Embryonic facial prominence (tissue), 1 donor: ENCODE measurements around the gene EDDM3A.
"Not testable (repeated sequence)": the region's sequence is repeated elsewhere in the genome, so short reads cannot be mapped to it uniquely, and the experiment has no call there.

Source experiments
- DNase-seq: peaks from one replicate; pipeline ENCODE4 v3.0.0-alpha.2; 2016; ENCODE audit errors: extremely low spot score

The EDDM3A gene, protein sequence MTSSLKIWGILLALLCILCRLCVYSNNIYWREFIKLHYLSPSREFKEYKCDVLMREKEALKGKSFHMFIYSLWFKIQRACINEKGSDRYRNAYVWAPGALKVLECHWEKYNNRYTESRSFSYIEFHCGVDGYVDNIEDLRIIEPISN

DNA sequence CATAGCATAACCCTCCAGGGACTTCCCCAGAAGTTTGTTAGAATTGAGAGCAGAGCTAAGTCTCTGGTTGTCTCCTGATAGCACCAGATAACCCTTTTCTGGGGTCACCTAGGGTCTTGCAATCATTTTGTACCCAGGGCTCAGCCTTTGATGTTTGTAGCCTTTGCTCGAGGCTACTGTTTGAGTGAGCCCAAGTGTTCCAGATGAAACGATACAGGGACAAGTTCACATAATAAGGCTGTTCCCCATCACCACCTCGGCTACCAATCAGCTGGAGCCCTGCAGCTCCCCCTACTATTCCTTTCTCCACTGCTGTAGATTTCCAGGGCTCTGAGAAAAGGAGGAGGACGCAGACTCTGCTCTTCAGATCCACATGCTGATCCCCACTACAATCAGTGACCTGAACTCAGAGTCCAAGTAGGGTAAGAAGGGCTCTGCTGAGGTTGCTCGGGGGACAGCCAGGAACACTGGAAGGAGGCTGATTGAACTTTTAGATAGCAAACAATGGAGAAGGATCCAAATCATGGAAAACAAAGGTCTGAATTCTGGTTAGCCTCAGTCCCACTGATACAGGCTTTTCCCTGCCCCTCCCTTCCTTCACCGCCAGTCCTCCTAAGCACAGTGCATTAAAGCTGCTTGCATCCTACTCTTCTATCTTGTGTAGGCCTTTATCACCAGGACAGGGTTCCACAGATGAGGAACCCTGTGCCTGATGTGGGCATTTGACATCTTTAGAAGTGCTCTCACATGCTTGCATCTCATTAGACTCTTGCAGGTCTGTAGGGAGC is at the start of gene EDDM3A:
EDDM3A (plus strand) TSS at position 317 of the 788 bp plus-strand sequence. CDS start 1,694 bp downstream, outside the sequence.
- DNase-seq: no peak

GRCh38 chr14:20696764-20697163 is 48.9 kb upstream of the EDDM3A start:
- DNase-seq: no peak

DNA sequence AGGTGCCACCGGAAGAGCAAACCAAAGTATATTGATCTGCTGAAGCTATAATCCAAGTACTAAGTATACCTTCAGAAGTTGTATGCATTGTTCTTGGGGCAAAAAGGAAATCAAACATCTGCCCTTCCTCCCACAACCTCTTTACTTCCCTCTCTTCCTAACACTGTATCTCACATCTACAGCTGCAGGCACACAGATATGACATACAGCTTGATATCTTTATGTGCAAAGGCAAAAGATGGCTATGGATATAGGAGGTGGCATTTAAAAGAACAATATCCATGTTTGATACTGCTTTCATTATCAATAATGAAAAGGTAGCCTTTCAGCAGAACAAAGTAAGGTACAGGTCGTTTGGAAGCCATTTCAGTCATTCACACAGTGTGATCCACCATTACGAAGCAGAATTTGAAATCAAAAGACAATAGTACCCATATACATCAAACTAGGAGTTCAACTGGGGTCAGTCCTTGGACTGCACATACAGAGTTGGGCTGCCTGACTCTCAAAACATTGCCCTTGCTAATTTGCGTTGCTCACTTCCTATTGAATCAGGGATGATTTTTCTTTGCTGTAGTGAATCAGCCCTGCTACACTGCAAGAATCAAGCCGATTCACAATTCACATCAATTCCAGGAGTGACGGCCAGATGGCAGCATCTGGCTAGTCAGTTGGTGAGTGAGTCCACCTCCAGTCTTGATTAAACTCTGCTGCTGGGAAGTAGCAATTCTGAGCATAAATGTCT is 48.2 kb upstream of the EDDM3A start:
- no peak for DNase-seq

- no peak for DNase-seq
These were observed 47.7 kb upstream of the EDDM3A start for GRCh38 chr14:20698018-20698329.

DNA sequence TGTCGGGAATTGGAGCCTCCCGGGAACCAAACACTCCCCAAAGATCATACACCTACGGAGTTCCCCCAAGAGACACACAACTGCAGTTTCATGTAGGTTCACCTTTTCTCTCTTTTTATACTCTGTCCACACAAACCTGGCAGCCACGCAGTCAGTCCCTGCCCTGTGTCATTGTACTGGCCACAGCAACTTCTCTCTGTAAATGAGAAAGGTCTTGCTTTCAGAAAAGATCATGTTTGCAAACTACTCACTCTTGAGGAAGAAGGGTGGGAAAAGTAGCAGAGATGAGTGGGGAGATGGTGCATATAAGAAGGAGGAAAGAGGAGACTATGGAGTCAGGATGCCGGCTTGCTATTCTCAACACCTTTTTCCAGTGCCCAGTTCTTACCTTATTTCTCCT is 46.8 kb upstream of the EDDM3A start:
- no peak for DNase-seq

DNA sequence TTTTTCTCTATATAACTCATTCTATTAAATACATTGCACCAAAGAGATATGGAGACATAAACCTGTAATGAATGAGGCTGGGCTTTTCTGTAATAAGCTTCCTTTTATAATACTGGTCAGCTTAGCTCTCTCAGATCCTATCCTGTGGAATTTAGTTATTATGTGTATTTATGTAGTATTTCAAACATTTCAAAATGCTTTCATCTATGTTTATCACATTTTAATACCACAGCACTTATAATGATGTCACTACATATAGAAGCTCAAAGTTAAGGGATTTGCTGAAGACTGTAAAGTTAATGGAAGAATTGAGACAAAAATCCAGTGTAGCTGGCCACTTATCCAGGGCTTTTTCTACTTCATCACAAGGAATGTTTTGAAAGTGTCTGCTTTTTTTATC is 45.8 kb upstream of the EDDM3A start:
- DNase-seq: no peak

- not testable (repeated sequence) for DNase-seq
These were observed 44.7 kb upstream of the EDDM3A start for GRCh38 chr14:20700965-20701364.

DNA sequence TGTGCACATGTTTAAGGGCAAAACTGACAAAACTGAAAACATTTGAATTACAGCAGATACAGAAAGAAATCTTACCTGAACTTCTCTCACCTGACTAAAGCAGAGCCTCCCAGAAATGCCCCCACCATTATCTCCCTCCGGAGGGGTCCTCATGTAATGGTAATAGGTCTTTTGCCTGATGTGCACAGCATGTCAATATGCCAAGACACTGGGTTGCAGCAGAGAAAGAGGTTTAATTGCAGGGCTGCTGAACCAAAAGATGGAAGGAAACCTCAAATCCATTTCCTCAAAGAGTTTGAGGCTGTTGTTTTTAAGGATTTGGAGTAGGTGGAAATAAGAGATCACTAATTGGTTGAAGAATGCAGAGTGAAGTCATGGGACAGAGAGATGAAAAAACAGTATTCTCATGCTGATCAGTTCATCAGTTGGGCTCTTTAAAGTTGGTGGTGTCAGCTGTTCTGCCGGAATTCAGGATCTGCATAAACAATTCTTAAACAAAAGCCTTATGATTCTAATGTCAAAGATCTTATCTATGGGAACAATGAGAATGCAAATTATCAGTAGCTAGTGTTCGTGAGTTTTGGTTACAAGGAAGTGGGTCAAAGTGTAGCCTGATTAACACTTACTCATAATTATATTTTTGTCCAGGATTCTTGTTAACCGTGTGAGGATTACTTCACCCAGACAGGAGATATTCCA is 38.9 kb upstream of the EDDM3A start:
- DNase-seq: no peak

- DNase-seq: no peak
These were observed 38.1 kb upstream of the EDDM3A start for GRCh38 chr14:20707622-20708021.

DNA sequence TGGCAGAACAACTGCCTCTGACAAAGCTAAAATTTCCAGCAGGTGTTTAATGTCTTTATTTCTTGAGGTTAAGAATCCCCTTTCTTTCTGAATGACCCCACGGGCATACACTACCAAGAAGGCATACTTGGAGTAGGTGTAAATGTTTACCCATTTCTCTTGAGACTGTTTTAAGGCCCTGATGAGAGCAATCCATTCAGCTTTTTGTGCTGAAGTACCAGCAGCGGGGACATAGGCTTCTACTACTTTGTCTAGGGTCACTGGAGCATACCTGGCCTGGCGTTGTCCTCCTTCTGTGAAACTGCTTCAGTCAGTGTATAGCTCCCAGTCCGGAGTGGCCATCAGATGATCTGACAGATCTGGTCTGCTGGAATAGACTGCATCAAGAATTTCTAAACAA is 34.4 kb upstream of the EDDM3A start:
- DNase-seq: no peak

DNA sequence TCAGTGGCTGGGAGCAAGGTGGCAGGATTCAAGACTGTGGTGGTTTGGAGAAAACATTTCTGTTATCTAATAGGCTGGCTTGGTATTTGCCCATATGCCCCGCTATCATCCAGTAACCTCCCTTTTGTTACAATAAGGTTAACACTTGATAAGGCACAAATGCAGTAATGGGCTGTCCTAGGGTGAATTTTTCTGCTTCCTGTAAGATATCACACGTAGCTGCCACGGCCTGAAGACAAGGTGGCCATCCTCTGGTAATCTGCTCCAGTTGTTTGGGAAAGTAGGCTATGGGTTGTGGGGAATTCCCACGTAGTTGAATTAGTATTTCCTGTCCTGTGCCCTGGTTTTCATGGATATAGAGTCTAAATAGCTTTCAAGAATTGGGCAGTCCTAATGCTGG is 34.0 kb upstream of the EDDM3A start:
- no peak for DNase-seq

GRCh38 chr14:20712904-20713303 is 32.8 kb upstream of the EDDM3A start:
- no peak for DNase-seq

DNA sequence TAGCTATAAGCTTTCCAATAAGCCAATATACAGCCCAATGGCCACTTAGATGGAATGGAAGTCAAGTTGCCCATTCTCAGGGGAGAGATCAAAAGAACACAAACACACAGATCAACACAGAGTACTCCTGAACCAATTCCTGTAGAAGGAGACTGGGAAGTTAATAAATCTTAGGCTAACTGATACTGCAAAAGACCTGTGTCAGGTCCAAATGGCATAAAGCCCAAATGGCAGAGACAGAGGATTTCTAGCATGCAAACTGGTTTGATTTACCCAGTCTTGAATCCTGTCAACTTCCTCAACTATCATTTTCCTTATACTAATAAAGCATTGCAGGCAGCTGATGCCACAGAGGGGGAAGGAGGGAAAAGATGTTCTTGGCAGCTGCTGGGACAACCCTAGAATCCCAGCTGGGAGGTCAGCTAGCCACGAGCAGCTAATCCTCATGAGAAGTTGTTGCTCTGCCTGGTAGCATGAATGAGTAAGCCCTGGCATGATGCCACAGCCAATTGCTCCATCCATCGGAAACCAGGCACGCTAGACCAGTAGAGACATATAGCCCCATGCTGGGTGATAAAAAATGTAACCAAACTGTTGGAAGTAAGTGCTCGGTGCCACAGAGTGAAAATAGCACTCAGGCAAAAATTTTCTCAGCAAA is 31.0 kb upstream of the EDDM3A start:
- DNase-seq: no peak

DNA sequence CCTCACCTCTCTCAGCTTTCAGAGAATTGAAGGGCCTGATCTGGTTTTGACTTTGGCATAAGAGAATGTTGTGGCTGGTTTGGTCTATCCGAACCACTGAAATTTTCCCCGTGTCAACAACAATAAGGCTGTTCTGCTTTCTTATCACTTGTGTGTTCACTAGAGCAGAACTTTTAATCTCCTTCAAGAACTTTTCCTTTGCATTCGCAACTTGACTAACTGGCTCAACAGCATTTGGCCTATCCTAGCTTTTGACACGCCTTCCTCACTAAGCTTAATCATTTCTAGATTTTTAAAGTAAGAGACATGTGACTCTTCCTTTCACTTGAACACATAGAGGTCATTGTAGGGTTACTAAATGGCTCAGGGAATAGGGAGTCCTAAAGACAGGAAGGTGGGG is 25.9 kb upstream of the EDDM3A start:
- DNase-seq: no peak

DNA sequence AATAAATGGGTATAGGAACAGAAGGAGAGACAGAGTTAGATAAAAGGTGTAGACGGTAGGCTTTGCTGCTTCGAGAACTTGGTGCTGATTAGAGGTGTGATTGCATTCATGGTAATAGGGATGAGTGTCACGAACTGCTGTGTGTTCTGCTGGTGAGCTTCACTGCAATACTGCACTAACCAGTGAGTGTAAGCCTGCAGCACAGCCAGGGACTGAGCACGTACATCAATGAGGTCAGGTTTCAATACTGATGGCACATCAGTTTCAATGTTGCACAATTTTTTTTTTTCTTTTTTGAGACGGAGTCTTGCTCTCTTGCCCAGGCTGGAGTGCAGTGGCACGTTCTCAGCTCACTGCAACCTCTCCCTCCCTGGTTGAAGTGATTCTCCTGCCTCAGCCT is 24.9 kb upstream of the EDDM3A start:
- no peak for DNase-seq

DNA sequence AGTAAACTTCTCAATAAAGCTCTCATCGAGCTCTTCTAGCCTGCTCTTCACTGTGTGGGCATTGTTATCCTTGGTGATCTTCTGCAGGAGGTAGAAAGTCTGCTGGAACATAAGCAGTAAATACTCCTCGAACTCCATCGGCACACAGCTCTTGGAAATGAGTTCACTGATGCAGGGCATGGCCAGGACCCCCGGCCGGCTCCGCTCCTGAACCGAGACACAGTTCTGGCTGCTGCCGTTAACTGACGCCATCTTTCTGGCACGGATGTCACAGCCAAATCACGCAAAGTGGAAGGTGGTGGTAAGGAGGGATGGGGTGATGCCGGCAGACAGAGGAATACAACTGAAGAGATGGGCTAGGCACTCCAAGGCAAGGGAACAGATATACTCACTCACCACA is 23.7 kb upstream of the EDDM3A start:
- DNase-seq: no peak

GRCh38 chr14:20723488-20723887 is 22.2 kb upstream of the EDDM3A start:
- DNase-seq: no peak

DNA sequence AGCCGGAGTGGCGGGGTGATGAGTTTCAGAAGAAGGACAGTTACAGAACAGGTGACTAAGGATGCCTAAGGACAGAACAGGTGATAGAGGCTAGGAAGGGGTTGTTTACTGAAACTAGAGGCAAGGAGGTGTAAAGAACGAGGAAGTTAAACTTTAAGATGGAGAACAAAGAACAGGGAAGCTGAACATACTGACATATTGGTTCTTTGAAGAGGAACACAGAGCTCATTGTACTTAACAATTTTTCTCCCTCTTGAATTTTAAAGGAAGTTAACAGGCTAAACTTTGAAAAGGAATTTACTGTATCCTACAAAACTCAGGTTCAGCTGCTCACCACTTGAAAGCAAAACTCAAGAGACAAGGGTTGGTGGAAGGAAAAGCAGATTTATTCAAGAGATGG is 19.6 kb upstream of the EDDM3A start:
- DNase-seq: not testable (repeated sequence)

- DNase-seq: no peak
These were observed 19.2 kb upstream of the EDDM3A start for GRCh38 chr14:20726531-20726930.

DNA sequence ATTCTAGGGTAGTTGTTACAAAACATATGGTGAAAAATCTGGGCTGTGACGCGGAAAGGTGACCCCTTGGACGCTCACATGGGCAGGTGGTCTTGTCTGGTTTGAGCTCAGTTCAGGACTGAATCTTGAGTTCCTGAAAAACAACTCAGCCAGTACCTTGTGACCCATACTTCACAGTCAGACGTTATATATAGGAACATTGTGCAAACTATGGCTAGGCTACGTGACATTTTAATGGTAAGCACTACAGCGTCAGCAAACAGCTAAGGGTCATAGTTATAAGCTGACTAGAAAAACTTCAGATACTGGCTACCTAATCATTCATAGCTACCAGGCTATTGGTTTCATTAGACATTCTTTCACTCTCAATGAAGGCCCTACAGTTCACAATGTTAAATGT is 14.8 kb upstream of the EDDM3A start:
- no peak for DNase-seq

- no peak for DNase-seq
These were observed 13.2 kb upstream of the EDDM3A start for GRCh38 chr14:20732477-20732876.
